ENCODE data around the gene SOCS1.

DNA sequence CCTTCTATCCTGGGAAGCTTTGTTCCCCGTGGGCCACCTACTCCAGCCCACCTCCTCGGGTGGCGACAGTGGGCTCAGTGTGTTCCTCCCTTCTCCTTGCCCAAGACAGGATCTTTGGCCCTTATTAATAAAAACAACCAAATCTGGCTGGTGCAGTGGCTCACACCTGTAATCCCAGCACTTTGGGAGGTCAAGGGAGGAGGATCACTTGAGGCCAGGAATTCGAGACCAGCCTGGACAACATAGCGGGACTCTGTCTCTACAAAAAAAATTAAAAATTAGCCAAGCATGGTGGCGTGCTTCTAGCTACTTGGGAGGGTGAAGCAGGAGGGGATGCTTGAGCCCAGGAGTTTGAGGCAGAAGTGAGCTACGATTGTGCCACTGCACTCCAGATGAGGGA lies 42.2 kb downstream of the SOCS1 start:
- TF ChIP-seq TAF1 (IDR thresholded peaks at IDR 0.05; ENCODE audit: borderline replicate concordance, low read depth, low read length): no peak
- TF ChIP-seq POLR2A (IDR thresholded peaks at IDR 0.05; ENCODE audit: low read depth, low read length): no peak
- no peak for TF ChIP-seq POLR2AphosphoS5 (IDR thresholded peaks at IDR 0.05; ENCODE audit: low read depth, low read length)

Data from GM12892 (cell line).